Testis (tissue), 3 donors: Measurements from ENCODE around the gene SEMA6D. TPM values are rescaled to one million over a fixed set of nuclear protein-coding genes. Genes with fewer than 3 reads are reported as not detected.

Experiments used
- DNase-seq: peaks from one replicate; pipeline ENCODE4 v3.0.0-alpha.2; 2019
- H3K27ac ChIP-seq, 2 donors: fragments of 200-600 bp; sonication (generic); one replicate each; pipeline ENCODE4 v1.5.1; 2019
- H3K27me3 ChIP-seq: fragments of 200-600 bp; sonication (generic); one replicate; pipeline ENCODE4 v1.5.1; 2019
- H3K36me3 ChIP-seq: fragments of 200-600 bp; sonication (generic); one replicate; pipeline ENCODE4 v1.5.1; 2017; ENCODE audit warnings: low read depth; ENCODE audit errors: missing control alignments
- H3K4me1 ChIP-seq: fragments of 200-600 bp; sonication (generic); one replicate; pipeline ENCODE4 v1.5.1; 2019
- H3K4me3 ChIP-seq, 2 donors: fragments of 200-600 bp; sonication (generic); one replicate each; pipeline ENCODE4 v1.5.1; 2017 to 2019
- H3K9me3 ChIP-seq: fragments of 200-600 bp; sonication (generic); one replicate; pipeline ENCODE4 v1.5.1; 2017
- POLR2A ChIP-seq: fragments of 450-650 bp; IDR thresholded peaks from one replicate; pipeline ENCODE4 v1.6.1; 2017; ENCODE audit warnings: antibody characterized with exemption, mild to moderate bottlenecking, moderate library complexity
- WGBS, 2 donors: methylation state at CpG; one replicate each; pipeline ENCODE4 v1.1.5; 2018; 5-methylcytosine and 5-hydroxymethylcytosine counted together
- intact Hi-C: fragments of 100-400 bp; cut with DNase I; formaldehyde crosslinking; loops from one replicate; pipeline ENCODE4 v1.15.1; 2023; ENCODE audit warnings: low total_unique reads
- polyA plus RNA-seq: library from polyadenylated mRNA; stranded (reverse); fragments of 350-450 nt; fragmentation: Illumina TruSeq; extraction: RNeasy Lipid Tissue Mini Kit (QIAGEN cat#74804); gene quantifications from one replicate; pipeline ENCODE4 v1.2.3, GENCODE V29; 2014; ENCODE audit warnings: low read depth, low replicate concordance; ENCODE audit not compliant: insufficient read depth
- total RNA-seq, 2 donors: library from RNA; depleted of rRNA; stranded (reverse); fragments of >200 nt; gene quantifications; one replicate each; pipeline ENCODE4 v1.2.3, GENCODE V29; 2016
- TF ChIP-seq, protein P1 (sequence below), 3 experiments: fragments of 450-650 bp in 2 of 3; fragments of 200-600 bp in 1 of 3; sonication (generic) in 1 of 3; IDR thresholded peaks; one replicate each; pipeline ENCODE4 v1.5.1; 2016 to 2019; ENCODE audit warnings: antibody characterized with exemption in 3 of 3, mild to moderate bottlenecking in 2 of 3, moderate library complexity in 1 of 3

SEMA6D gene
- total and polyA plus RNA-seq, 3 donors from 2014 or later = 4.0 to 5.6 (median 4.3) TPM

- H3K36me3 ChIP-seq = no peaks in the 10 kb centered on the region
- H3K4me3 ChIP-seq = no peak overlapping the region
- H3K4me1 ChIP-seq = no peaks in the 10 kb centered on the region
- no peak for TF ChIP-seq POLR2A
- TF ChIP-seq, protein P1, sequence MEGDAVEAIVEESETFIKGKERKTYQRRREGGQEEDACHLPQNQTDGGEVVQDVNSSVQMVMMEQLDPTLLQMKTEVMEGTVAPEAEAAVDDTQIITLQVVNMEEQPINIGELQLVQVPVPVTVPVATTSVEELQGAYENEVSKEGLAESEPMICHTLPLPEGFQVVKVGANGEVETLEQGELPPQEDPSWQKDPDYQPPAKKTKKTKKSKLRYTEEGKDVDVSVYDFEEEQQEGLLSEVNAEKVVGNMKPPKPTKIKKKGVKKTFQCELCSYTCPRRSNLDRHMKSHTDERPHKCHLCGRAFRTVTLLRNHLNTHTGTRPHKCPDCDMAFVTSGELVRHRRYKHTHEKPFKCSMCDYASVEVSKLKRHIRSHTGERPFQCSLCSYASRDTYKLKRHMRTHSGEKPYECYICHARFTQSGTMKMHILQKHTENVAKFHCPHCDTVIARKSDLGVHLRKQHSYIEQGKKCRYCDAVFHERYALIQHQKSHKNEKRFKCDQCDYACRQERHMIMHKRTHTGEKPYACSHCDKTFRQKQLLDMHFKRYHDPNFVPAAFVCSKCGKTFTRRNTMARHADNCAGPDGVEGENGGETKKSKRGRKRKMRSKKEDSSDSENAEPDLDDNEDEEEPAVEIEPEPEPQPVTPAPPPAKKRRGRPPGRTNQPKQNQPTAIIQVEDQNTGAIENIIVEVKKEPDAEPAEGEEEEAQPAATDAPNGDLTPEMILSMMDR (IDR thresholded peaks at IDR 0.05) = no peak
- 76 to 95% methylated on average over 5 to 6 of the region's 6 CpGs for WGBS, 2 donors
- intact Hi-C loops = no loop called here
- no peaks in the 10 kb centered on the region for H3K27me3 ChIP-seq
- H3K27ac ChIP-seq = no peak overlapping the region
- H3K9me3 ChIP-seq = no peaks in the 10 kb centered on the region
- no peak for DNase-seq
Observed at GRCh38 chr15:47725906-47726305, 8.6 kb downstream of the SEMA6D start.

GRCh38 chr15:47726399-47726823 lies 9.1 kb downstream of the SEMA6D start:
- no peaks in the 10 kb centered on the region for H3K9me3 ChIP-seq
- H3K36me3 ChIP-seq = no peaks in the 10 kb centered on the region
- no peak overlapping the region for H3K27ac ChIP-seq
- no peak overlapping the region for H3K4me3 ChIP-seq
- no peak for DNase-seq
- H3K27me3 ChIP-seq = no peaks in the 10 kb centered on the region
- H3K4me1 ChIP-seq = no peaks in the 10 kb centered on the region
- TF ChIP-seq, protein P1 (IDR thresholded peaks at IDR 0.05) = no peak
- no peak for TF ChIP-seq POLR2A
- 63 to 69% methylated on average over 1 of the region's 1 CpG for WGBS, 2 donors
- intact Hi-C loops = no loop called here

- H3K9me3 ChIP-seq = no peaks in the 10 kb centered on the region
- H3K36me3 ChIP-seq = no peaks in the 10 kb centered on the region
- H3K4me3 ChIP-seq = no peak overlapping the region
- no peaks in the 10 kb centered on the region for H3K27me3 ChIP-seq
- no peak overlapping the region for H3K27ac ChIP-seq
- no peak for TF ChIP-seq POLR2A
- TF ChIP-seq, protein P1 (IDR thresholded peaks at IDR 0.05) = no peak
- no peaks in the 10 kb centered on the region for H3K4me1 ChIP-seq
- intact Hi-C loops = no loop called here
- no peak for DNase-seq
- 97 to 98% methylated on average over 4 of the region's 4 CpGs for WGBS, 2 donors
Observed at GRCh38 chr15:47727137-47727536, 9.8 kb downstream of the SEMA6D start.

DNA sequence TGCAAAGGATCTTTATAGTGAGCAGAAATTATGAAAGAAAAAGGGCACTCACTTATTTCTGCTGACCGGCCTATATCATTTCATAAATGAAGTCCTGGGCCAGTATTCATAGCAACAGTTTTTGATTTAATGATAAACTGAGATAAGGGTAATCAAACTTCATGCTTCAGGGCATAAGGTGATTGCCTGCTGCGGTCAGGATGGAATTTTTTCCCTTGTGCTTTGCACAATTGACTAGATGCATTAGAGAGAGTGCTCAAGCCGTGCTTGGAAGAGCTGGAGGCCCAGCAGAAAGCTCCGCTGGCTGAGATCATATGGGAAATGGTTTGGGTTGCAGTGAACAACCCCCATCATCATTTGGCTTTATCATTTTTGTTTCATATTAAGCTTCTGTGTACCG lies 10.4 kb downstream of the SEMA6D start:
- H3K27me3 ChIP-seq = no peaks in the 10 kb centered on the region
- no peaks in the 10 kb centered on the region for H3K9me3 ChIP-seq
- no peaks in the 10 kb centered on the region for H3K36me3 ChIP-seq
- no peak overlapping the region for H3K27ac ChIP-seq
- no peaks in the 10 kb centered on the region for H3K4me1 ChIP-seq
- TF ChIP-seq POLR2A = no peak
- TF ChIP-seq, protein P1 (IDR thresholded peaks at IDR 0.05) = no peak
- 86 to 95% methylated on average over 5 of the region's 5 CpGs for WGBS, 2 donors
- intact Hi-C loops = no loop called here
- no peak overlapping the region for H3K4me3 ChIP-seq
- DNase-seq = no peak

DNA sequence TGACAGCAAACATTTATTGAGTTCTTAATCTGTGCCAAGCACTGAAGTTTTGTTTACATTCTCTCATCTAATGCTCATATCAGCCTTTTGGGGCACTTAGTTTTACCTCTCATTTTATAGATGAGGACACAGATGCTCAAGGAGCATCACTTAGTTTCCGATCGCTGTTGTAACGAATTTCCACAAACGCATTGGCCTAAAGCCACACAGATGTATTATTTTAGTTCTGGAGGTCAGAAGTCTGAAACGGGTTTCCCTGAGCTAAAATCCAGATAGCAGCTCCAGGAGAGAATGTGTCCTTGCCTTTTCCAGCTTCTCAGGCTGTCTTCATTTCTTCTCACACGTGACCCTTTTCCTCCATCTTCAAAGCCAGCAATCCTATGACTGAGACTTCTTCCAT lies 11.1 kb downstream of the SEMA6D start:
- no peak for DNase-seq
- no peak for TF ChIP-seq POLR2A
- TF ChIP-seq, protein P1 (IDR thresholded peaks at IDR 0.05) = no peak
- no peaks in the 10 kb centered on the region for H3K4me1 ChIP-seq
- no peak overlapping the region for H3K4me3 ChIP-seq
- intact Hi-C loops = no loop called here
- no peaks in the 10 kb centered on the region for H3K27me3 ChIP-seq
- H3K36me3 ChIP-seq = no peaks in the 10 kb centered on the region
- H3K9me3 ChIP-seq = no peaks in the 10 kb centered on the region
- WGBS, 2 donors = 78 to 90% methylated on average over 6 of the region's 6 CpGs
- H3K27ac ChIP-seq = no peak overlapping the region
